ENCODE data around the gene SMYD3. TPM values are rescaled to one million over a fixed set of nuclear protein-coding genes. Genes with fewer than 3 reads are reported as not detected.

SMYD3 gene
- total and polyA plus RNA-seq, 12 donors, result 13.5 to 78.2 (median 26.8) TPM

GRCh38 chr1:246338098-246338497, 169.0 kb downstream of the SMYD3 start:
- 61 to 67% (median 65%) methylated on average over 4 of the region's 4 CpGs for WGBS, 4 donors
- TF ChIP-seq POLR2A (IDR thresholded peaks at IDR 0.05), result no peak
- TF ChIP-seq, protein P1, sequence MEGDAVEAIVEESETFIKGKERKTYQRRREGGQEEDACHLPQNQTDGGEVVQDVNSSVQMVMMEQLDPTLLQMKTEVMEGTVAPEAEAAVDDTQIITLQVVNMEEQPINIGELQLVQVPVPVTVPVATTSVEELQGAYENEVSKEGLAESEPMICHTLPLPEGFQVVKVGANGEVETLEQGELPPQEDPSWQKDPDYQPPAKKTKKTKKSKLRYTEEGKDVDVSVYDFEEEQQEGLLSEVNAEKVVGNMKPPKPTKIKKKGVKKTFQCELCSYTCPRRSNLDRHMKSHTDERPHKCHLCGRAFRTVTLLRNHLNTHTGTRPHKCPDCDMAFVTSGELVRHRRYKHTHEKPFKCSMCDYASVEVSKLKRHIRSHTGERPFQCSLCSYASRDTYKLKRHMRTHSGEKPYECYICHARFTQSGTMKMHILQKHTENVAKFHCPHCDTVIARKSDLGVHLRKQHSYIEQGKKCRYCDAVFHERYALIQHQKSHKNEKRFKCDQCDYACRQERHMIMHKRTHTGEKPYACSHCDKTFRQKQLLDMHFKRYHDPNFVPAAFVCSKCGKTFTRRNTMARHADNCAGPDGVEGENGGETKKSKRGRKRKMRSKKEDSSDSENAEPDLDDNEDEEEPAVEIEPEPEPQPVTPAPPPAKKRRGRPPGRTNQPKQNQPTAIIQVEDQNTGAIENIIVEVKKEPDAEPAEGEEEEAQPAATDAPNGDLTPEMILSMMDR (IDR thresholded peaks at IDR 0.05), result no peak
- Histone ChIP-seq H3K36me3 (replicated peaks in 1 of 2) (no peaks in the 10 kb centered on the region), H3K27ac (no peak overlapping the region), H3K4me3 (no peak overlapping the region), H3K4me1 (replicated peaks in 1 of 2) (no peaks in the 10 kb centered on the region), H3K9me3 (replicated peaks in 1 of 3) (no peaks in the 10 kb centered on the region), H3K27me3 (no peaks in the 10 kb centered on the region)
- intact Hi-C loops (cut with DNase I), result no loop called here
- DNase-seq, result no peak

DNA sequence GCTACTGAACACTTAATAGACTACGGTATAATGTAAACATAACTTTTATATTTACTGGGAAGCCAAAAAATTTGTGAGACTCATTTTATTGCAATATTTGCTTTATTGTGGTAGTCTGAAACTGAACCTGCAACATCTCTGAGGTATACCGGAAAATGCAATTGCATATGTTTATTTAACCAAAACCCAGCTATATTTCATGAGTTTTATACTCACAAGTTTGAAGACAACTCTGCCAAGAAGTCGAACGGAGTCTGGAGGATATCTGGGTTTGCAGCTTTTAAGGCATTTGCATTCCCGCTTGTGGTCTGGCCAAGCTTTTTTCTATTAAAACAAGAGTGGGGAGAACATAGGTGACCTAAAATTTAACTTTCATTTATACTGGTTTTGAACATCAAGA, 171.9 kb downstream of the SMYD3 start:
- H3K9me3 ChIP-seq (replicated peaks in 1 of 3), result no peaks in the 10 kb centered on the region
- no peaks in the 10 kb centered on the region for H3K36me3 ChIP-seq (replicated peaks in 1 of 2)
- intact Hi-C loops (cut with DNase I), result no loop called here
- H3K27me3 ChIP-seq, result no peaks in the 10 kb centered on the region
- WGBS, 4 donors, result 94 to 97% (median 95%) methylated on average over 5 of the region's 5 CpGs
- no peak for DNase-seq
- TF ChIP-seq, protein P1 (IDR thresholded peaks at IDR 0.05), result no peak
- TF ChIP-seq POLR2A (IDR thresholded peaks at IDR 0.05), result no peak
- no peak overlapping the region for H3K4me3 ChIP-seq
- H3K27ac ChIP-seq, result no peak overlapping the region
- H3K4me1 ChIP-seq (replicated peaks in 1 of 2), result no peaks in the 10 kb centered on the region

DNA sequence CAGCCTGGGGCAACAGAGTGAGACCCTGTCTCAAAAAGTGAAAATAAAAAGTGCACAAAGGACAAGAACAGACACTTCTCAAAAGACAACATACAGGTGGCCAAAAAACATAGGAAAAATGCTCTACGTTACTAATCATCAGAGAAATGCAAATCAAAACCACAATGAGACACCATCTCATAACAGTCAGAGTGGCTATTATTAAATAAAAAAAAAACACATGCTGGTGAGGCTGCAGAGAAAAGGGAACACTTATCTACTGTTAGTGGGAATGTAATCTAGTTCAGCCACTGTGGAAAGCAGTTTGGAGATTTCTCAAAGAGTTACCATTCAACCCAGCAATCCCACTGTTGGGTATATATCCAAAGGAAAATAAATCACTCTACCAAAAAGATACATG, 173.2 kb downstream of the SMYD3 start:
- Histone ChIP-seq H3K36me3 (replicated peaks in 1 of 2) (no peaks in the 10 kb centered on the region), H3K27ac (no peak overlapping the region), H3K27me3 (no peaks in the 10 kb centered on the region), H3K4me3 (no peak overlapping the region), H3K9me3 (replicated peaks in 1 of 3) (no peaks in the 10 kb centered on the region), H3K4me1 (replicated peaks in 1 of 2) (no peaks in the 10 kb centered on the region)
- 90 to 94% (median 93%) methylated on average over 1 of the region's 1 CpG for WGBS, 4 donors
- no peak for TF ChIP-seq POLR2A (IDR thresholded peaks at IDR 0.05)
- TF ChIP-seq, protein P1 (IDR thresholded peaks at IDR 0.05), result no peak
- intact Hi-C loops (cut with DNase I), result no loop called here
- DNase-seq, result no peak

- intact Hi-C loops (cut with DNase I), result no loop called here
- Histone ChIP-seq H3K9me3 (replicated peaks in 1 of 3) (no peaks in the 10 kb centered on the region), H3K36me3 (replicated peaks in 1 of 2) (no peaks in the 10 kb centered on the region), H3K27me3 (no peaks in the 10 kb centered on the region), H3K27ac (no peak overlapping the region), H3K4me3 (no peak overlapping the region), H3K4me1 (replicated peaks in 1 of 2) (no peaks in the 10 kb centered on the region)
- no peak for TF ChIP-seq POLR2A (IDR thresholded peaks at IDR 0.05)
- TF ChIP-seq, protein P1 (IDR thresholded peaks at IDR 0.05), result no peak
- WGBS, 4 donors, result 36 to 90% (median 71%) methylated on average over 1 of the region's 1 CpG
- DNase-seq, result no peak
Observed at GRCh38 chr1:246332078-246332477, 175.0 kb downstream of the SMYD3 start.

Data from adrenal gland (tissue), 12 donors.